Uterus (tissue), 4 donors: Measurements from ENCODE around the gene CACNA2D2. TPM values are rescaled to one million over a fixed set of nuclear protein-coding genes. Genes with fewer than 3 reads are reported as not detected.

Experiments
- DNase-seq, 2 donors: peaks; one replicate each; pipeline ENCODE4 v3.0.0-alpha.2; 2019 to 2020
- H3K27ac ChIP-seq, 2 donors: fragments of 200-600 bp; sonication (generic); 1 replicate in 1 of 2; 2 replicates in 1 of 2; pipeline ENCODE4 v1.5.1; 2016 to 2018
- H3K27me3 ChIP-seq, 2 donors: fragments of 200-600 bp; sonication (generic); one replicate each; pipeline ENCODE4 v1.5.1; 2018 to 2019; ENCODE audit warnings: control low read depth in 1 of 2
- H3K36me3 ChIP-seq, 2 donors: fragments of 200-600 bp; sonication (generic); one replicate each; pipeline ENCODE4 v1.5.1; 2019; ENCODE audit warnings: control low read depth in 1 of 2
- H3K4me1 ChIP-seq, 2 donors: fragments of 200-600 bp; sonication (generic); one replicate each; pipeline ENCODE4 v1.5.1; 2018 to 2019; ENCODE audit warnings: control low read depth in 1 of 2
- H3K4me3 ChIP-seq, 2 donors: fragments of 200-600 bp; sonication (generic); 1 replicate in 1 of 2; 2 replicates in 1 of 2; pipeline ENCODE4 v1.5.1; 2018 to 2019; ENCODE audit warnings: mild to moderate bottlenecking in 1 of 2
- H3K9me3 ChIP-seq, 2 donors: fragments of 200-600 bp; sonication (generic); one replicate each; pipeline ENCODE4 v1.5.1; 2019; ENCODE audit warnings: control low read depth in 1 of 2
- POLR2A ChIP-seq, 2 donors: fragments of 450-650 bp; IDR thresholded peaks; one replicate each; pipeline ENCODE4 v1.6.1; 2016; ENCODE audit warnings: antibody characterized with exemption in 2 of 2, mild to moderate bottlenecking in 1 of 2, moderate library complexity in 1 of 2
- intact Hi-C: fragments of 100-400 bp; cut with DNase I; formaldehyde crosslinking; loops from one replicate; pipeline ENCODE4 v1.15.1; 2023; ENCODE audit warnings: low total_unique reads
- total RNA-seq, 4 donors: library from RNA; depleted of rRNA in 3 of 4; stranded (reverse); fragments of >200 nt in 3 of 4; gene quantifications; one replicate each; pipeline versions ENCODE4 v1.1.0 to v1.2.4, GENCODE V29; 2014 to 2023
- TF ChIP-seq, protein P1 (sequence below), 4 experiments: fragments of 200-600 bp in 2 of 4; fragments of 450-650 bp in 2 of 4; sonication (generic) in 2 of 4; IDR thresholded peaks; one replicate each; pipeline ENCODE4 v1.5.1; 2016 to 2019; ENCODE audit warnings: antibody characterized with exemption in 4 of 4, mild to moderate bottlenecking in 2 of 4, moderate library complexity in 1 of 4
- donor health status: DM: yes; HTN: yes; CAD: no.

Gene CACNA2D2
- total RNA-seq, 4 donors from 2014 or later: under 0.01 to 6.1 (median 5.3) TPM; not detected in 1

GRCh38 chr3:50393061-50393460 is 110.4 kb downstream of the CACNA2D2 start:
- Histone ChIP-seq H3K4me1 (no peaks in the 10 kb centered on the region), H3K36me3 (no peaks in the 10 kb centered on the region), H3K9me3 (no peaks in the 10 kb centered on the region), H3K27me3 (no peaks in the 10 kb centered on the region), H3K27ac (no peak overlapping the region), H3K4me3 (no peak overlapping the region)
- TF ChIP-seq POLR2A (IDR thresholded peaks at IDR 0.05): no peak
- TF ChIP-seq, protein P1, sequence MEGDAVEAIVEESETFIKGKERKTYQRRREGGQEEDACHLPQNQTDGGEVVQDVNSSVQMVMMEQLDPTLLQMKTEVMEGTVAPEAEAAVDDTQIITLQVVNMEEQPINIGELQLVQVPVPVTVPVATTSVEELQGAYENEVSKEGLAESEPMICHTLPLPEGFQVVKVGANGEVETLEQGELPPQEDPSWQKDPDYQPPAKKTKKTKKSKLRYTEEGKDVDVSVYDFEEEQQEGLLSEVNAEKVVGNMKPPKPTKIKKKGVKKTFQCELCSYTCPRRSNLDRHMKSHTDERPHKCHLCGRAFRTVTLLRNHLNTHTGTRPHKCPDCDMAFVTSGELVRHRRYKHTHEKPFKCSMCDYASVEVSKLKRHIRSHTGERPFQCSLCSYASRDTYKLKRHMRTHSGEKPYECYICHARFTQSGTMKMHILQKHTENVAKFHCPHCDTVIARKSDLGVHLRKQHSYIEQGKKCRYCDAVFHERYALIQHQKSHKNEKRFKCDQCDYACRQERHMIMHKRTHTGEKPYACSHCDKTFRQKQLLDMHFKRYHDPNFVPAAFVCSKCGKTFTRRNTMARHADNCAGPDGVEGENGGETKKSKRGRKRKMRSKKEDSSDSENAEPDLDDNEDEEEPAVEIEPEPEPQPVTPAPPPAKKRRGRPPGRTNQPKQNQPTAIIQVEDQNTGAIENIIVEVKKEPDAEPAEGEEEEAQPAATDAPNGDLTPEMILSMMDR (IDR thresholded peaks at IDR 0.05): no peak
- intact Hi-C loops: no loop called here
- DNase-seq: no peak

- no peaks in the 10 kb centered on the region for H3K27me3 ChIP-seq
- no peak for DNase-seq
- no peak for TF ChIP-seq POLR2A (IDR thresholded peaks at IDR 0.05)
- TF ChIP-seq, protein P1 (IDR thresholded peaks at IDR 0.05): no peak
- H3K4me3 ChIP-seq: no peak overlapping the region
- no peaks in the 10 kb centered on the region for H3K9me3 ChIP-seq
- no peaks in the 10 kb centered on the region for H3K4me1 ChIP-seq
- intact Hi-C loops: no loop called here
- no peaks in the 10 kb centered on the region for H3K36me3 ChIP-seq
- no peak overlapping the region for H3K27ac ChIP-seq
These were observed 111.2 kb downstream of the CACNA2D2 start for GRCh38 chr3:50392101-50392715.

DNA sequence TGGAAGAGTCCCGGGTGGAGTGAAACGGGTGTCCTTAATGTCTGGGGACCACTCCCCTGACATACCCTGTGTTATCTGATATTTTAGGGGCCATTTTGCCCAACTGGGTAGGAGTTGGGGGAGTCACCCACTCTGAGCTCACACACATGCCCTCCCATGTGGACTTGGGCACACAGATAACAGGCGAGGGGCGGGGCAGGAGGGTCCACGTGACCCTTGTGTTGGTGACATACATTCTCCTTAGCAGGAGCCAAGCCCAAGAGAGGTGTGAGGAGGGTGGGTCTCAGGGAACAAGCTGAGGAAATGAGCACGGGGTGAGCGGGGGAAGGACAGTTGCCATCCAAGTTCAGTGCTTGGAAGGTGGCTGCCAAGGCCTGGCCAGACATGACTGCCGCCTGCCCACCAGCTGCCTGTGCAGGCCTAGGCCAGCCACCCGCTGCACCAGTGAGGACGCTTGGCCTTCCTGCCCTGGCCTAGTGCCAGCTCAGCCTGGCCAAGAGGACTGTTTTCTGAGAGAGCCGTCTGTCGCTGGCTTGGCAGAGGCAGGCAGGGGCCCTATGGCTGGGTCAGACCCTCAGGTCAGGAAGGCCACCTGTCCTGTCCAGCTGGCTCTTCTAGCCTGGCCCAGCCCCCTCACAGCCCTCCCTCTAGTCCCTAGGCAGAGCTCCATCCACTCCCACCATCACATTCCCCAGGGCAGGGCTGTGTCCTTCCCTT is 112.8 kb downstream of the CACNA2D2 start:
- peak in 1 of 2 donors; percentile 26 for DNase-seq
- Histone ChIP-seq H3K27ac (no peak overlapping the region), H3K27me3 (no peaks in the 10 kb centered on the region), H3K9me3 (no peaks in the 10 kb centered on the region), H3K36me3 (no peaks in the 10 kb centered on the region), H3K4me1 (no peaks in the 10 kb centered on the region), H3K4me3 (no peak overlapping the region)
- TF ChIP-seq, protein P1 (IDR thresholded peaks at IDR 0.05): no peak
- TF ChIP-seq POLR2A (IDR thresholded peaks at IDR 0.05): no peak
- intact Hi-C loops: no loop called here

- H3K27me3 ChIP-seq: no peaks in the 10 kb centered on the region
- no peaks in the 10 kb centered on the region for H3K36me3 ChIP-seq
- H3K4me3 ChIP-seq: no peak overlapping the region
- intact Hi-C loops: no loop called here
- DNase-seq: no peak
- no peak overlapping the region for H3K27ac ChIP-seq
- H3K9me3 ChIP-seq: no peaks in the 10 kb centered on the region
- TF ChIP-seq, protein P1 (IDR thresholded peaks at IDR 0.05): no peak
- no peak for TF ChIP-seq POLR2A (IDR thresholded peaks at IDR 0.05)
- H3K4me1 ChIP-seq: no peaks in the 10 kb centered on the region
These were observed 114.0 kb downstream of the CACNA2D2 start for GRCh38 chr3:50389414-50389767.

DNA sequence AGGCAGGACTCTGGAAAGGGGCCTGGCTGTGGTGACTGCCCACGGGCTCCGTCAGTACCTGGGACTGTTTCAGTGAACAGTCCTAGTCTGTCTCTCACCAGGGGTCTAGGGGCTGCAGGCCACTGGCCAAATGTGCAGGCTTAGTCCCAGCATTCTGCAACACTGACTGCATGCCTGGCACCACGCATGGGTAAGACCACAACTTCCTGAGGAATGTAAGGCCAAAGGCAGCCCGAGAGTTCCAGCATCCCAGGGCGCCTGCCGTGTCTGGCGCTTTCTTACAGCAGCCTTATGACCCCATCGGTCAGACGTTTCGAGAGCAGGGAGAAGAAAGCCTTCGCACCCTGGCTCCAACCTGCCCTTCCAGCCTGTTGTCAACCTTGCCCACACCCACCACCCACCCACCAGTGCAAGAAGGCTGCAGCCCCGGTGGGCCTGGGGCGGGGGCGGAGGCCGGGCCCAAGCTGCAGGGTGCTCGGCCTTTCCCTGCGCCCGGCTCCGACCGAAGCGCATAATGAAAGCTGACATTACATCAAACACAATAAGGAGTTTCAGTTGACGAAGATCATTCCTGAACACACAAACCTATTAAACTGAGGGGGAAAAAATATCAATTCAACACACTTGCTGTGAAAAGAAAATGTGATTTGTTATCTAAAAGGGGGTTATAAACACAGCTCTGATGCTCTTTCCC is 114.6 kb downstream of the CACNA2D2 start:
- no peaks in the 10 kb centered on the region for H3K27me3 ChIP-seq
- no peaks in the 10 kb centered on the region for H3K9me3 ChIP-seq
- intact Hi-C loops: no loop called here
- no peak overlapping the region for H3K4me3 ChIP-seq
- no peak for DNase-seq
- TF ChIP-seq, protein P1 (IDR thresholded peaks at IDR 0.05): no peak
- no peak for TF ChIP-seq POLR2A (IDR thresholded peaks at IDR 0.05)
- no peaks in the 10 kb centered on the region for H3K4me1 ChIP-seq
- H3K27ac ChIP-seq: no peak overlapping the region
- H3K36me3 ChIP-seq: no peaks in the 10 kb centered on the region
